ENCODE data around the gene CCR6. TPM values are rescaled to one million over a fixed set of nuclear protein-coding genes. Genes with fewer than 3 reads are reported as not detected.
"Not testable (repeated sequence)": the region's sequence is repeated elsewhere in the genome, so short reads cannot be mapped to it uniquely, and the experiment has no call there.

CCR6 gene
- total and polyA plus RNA-seq, 2 of the 13 experiments (the other 11 are each of a cell fraction or from before 2014, with no cell fraction given): 4.5 to 8.7 TPM

- BruUV-seq (replicated peaks); H3K9me3 ChIP-seq (ENCODE audit: low read length); H3K79me2 ChIP-seq (ENCODE audit: insufficient read depth, low read length); H4K20me1 ChIP-seq (ENCODE audit: insufficient read depth, low read length); FAIRE-seq; DNase-seq (ENCODE audit: low spot score); H3K27me3 ChIP-seq (ENCODE audit: control insufficient read depth in 1 of 2, insufficient read depth in 2 of 2, low read length in 2 of 2); H3K4me1 ChIP-seq (ENCODE audit: insufficient read depth, low read length); ATAC-seq; H3K27ac ChIP-seq (ENCODE audit: extremely low read length, insufficient read depth, low read length); CTCF ChIA-PET (ENCODE audit: low intra/inter-chr PET ratio, low total read pairs); H3K4me3 ChIP-seq (replicated peaks in 1 of 3; ENCODE audit: insufficient read depth in 1 of 3, low read depth in 2 of 3, low read length in 3 of 3); H3K36me3 ChIP-seq (replicated peaks in 1 of 2; ENCODE audit: control insufficient read depth in 1 of 2, insufficient read depth in 2 of 2, low read length in 2 of 2); intact Hi-C loops (cut with micrococcal nuclease; ENCODE audit: unreplicated experiment); in situ Hi-C loops (cut with HindIII; ENCODE audit: extremely low pct_ligation_motif_present, low pct_unique_long_range_greater_than_20kb); POLR2A ChIA-PET; H2AFZ ChIP-seq (ENCODE audit: low read length); H3K4me2 ChIP-seq (ENCODE audit: low read depth, low read length); H3K9ac ChIP-seq (ENCODE audit: insufficient read depth, low read depth, low read length): not testable (repeated sequence)
- WGBS (ENCODE audit: low lambda C conversion rate): 81% methylated on average over 8 of the region's 9 CpGs
These were observed 64.4 kb downstream of the CCR6 start for GRCh38 chr6:167187275-167187674.

Other genes with a start within 250 kb of the CCR6 start
- 22.4 and 44.6 TPM in 2 replicates for gene RNASET2, start 166.5 kb upstream of the CCR6 start, total RNA-seq (2016; rRNA removed; fragmentation: Illumina TruSeq; extraction: Trizol)
- gene RNASET2, start 166.5 kb upstream of the CCR6 start, polyA plus RNA-seq (2011; rRNA removed): 597 and 696 TPM in 2 replicates
- gene CEP43, start 123.7 kb upstream of the CCR6 start, total RNA-seq (2016; rRNA removed; fragmentation: Illumina TruSeq; extraction: Trizol): 73.9 and 88.4 TPM in 2 replicates
- gene CEP43, start 123.7 kb upstream of the CCR6 start, polyA plus RNA-seq (2011; rRNA removed): 20.7 and 29.3 TPM in 2 replicates
- gene GPR31, start 34.9 kb downstream of the CCR6 start, total RNA-seq (2016; rRNA removed; fragmentation: Illumina TruSeq; extraction: Trizol): not detected in 2 replicates
- gene GPR31, start 34.9 kb downstream of the CCR6 start, polyA plus RNA-seq (2011; rRNA removed): not detected in 2 replicates
- 8.3 and 11.0 TPM in 2 replicates for gene UNC93A, start 168.2 kb downstream of the CCR6 start, total RNA-seq (2016; rRNA removed; fragmentation: Illumina TruSeq; extraction: Trizol)
- gene UNC93A, start 168.2 kb downstream of the CCR6 start, polyA plus RNA-seq (2011; rRNA removed): 32.4 and 42.7 TPM in 2 replicates
- gene TTLL2, start 202.0 kb downstream of the CCR6 start, total RNA-seq (2016; rRNA removed; fragmentation: Illumina TruSeq; extraction: Trizol): not detected in 2 replicates
- gene TTLL2, start 202.0 kb downstream of the CCR6 start, polyA plus RNA-seq (2011; rRNA removed): 0.03 TPM in 1 of 2 replicates, not detected in the other

Data from HepG2 (cell line).